CD4-positive, alpha-beta T cell treated with Interferon alpha-2 for 1 hour (primary cell): ENCODE results near the gene CHID1.

Source experiments
- DNase-seq, 2 donors: peaks; one replicate each; pipeline ENCODE4 v3.0.0-alpha.2; 2020 to 2022

The CHID1 gene

GRCh38 chr11:883527-883926 lies 27.1 kb downstream of the CHID1 start:
- no peak for DNase-seq

GRCh38 chr11:882596-882995 lies 28.0 kb downstream of the CHID1 start:
- DNase-seq, result no peak

- DNase-seq, result no peak
Measured at GRCh38 chr11:880447-880846, 30.2 kb downstream of the CHID1 start.

- peak in 1 of 2 donors; percentile 13 for DNase-seq
Measured at GRCh38 chr11:877565-877964, 33.0 kb downstream of the CHID1 start.

- DNase-seq, result no peak
Measured at GRCh38 chr11:876545-876944, 34.1 kb downstream of the CHID1 start.

GRCh38 chr11:875769-876301 lies 34.8 kb downstream of the CHID1 start:
- DNase-seq, result no peak

- DNase-seq, result no peak
Measured at GRCh38 chr11:875203-875602, 35.4 kb downstream of the CHID1 start.

- DNase-seq, result no peak
Measured at GRCh38 chr11:873706-874105, 36.9 kb downstream of the CHID1 start.

GRCh38 chr11:872799-873198 lies 37.8 kb downstream of the CHID1 start:
- no peak for DNase-seq

GRCh38 chr11:871472-871871 lies 39.1 kb downstream of the CHID1 start:
- no peak for DNase-seq

- no peak for DNase-seq
Measured at GRCh38 chr11:870418-870817, 40.2 kb downstream of the CHID1 start.

GRCh38 chr11:870127-870413 lies 40.5 kb downstream of the CHID1 start:
- no peak for DNase-seq

- no peak for DNase-seq
Measured at GRCh38 chr11:869399-870126, 41.0 kb downstream of the CHID1 start.

GRCh38 chr11:868802-869201 lies 41.8 kb downstream of the CHID1 start:
- no peak for DNase-seq

- no peak for DNase-seq
Measured at GRCh38 chr11:868394-868793, 42.2 kb downstream of the CHID1 start.

- no peak for DNase-seq
Measured at GRCh38 chr11:867856-868358, 42.7 kb downstream of the CHID1 start.

GRCh38 chr11:866481-866880 lies 44.1 kb downstream of the CHID1 start:
- DNase-seq, result no peak

GRCh38 chr11:865462-866430 lies 44.9 kb downstream of the CHID1 start:
- no peak for DNase-seq

- DNase-seq, result no peak
Measured at GRCh38 chr11:864898-865297, 45.7 kb downstream of the CHID1 start.

GRCh38 chr11:863910-864827 lies 46.4 kb downstream of the CHID1 start:
- DNase-seq, result no peak

GRCh38 chr11:863023-863909 lies 47.3 kb downstream of the CHID1 start:
- no peak for DNase-seq

- DNase-seq, result no peak
Measured at GRCh38 chr11:862696-863022, 48.0 kb downstream of the CHID1 start.
